IPS-15b (cell line): ENCODE data around the gene ABLIM1.

Experiments
- H3K27me3 ChIP-seq: one replicate; pipeline ENCODE4 v1.6.1; 2013; ENCODE audit warnings: low read length; ENCODE audit not compliant: control insufficient read depth, insufficient read depth
- H3K36me3 ChIP-seq: one replicate; pipeline ENCODE4 v1.6.1; 2013; ENCODE audit warnings: low read length; ENCODE audit not compliant: control insufficient read depth, insufficient read depth
- H3K4me1 ChIP-seq: one replicate; pipeline ENCODE4 v1.6.1; 2013; ENCODE audit warnings: mild to moderate bottlenecking, low read length; ENCODE audit not compliant: control insufficient read depth, insufficient read depth
- H3K4me3 ChIP-seq: one replicate; pipeline ENCODE4 v1.5.1; 2013; ENCODE audit warnings: low read depth, low read length
- H3K9ac ChIP-seq: one replicate; pipeline ENCODE4 v1.6.1; 2013; ENCODE audit warnings: low read depth, mild to moderate bottlenecking, low read length
- H3K9me3 ChIP-seq: one replicate; pipeline ENCODE4 v1.6.1; 2013; ENCODE audit warnings: mild to moderate bottlenecking, low read length; ENCODE audit not compliant: control insufficient read depth, insufficient read depth

The ABLIM1 gene

DNA sequence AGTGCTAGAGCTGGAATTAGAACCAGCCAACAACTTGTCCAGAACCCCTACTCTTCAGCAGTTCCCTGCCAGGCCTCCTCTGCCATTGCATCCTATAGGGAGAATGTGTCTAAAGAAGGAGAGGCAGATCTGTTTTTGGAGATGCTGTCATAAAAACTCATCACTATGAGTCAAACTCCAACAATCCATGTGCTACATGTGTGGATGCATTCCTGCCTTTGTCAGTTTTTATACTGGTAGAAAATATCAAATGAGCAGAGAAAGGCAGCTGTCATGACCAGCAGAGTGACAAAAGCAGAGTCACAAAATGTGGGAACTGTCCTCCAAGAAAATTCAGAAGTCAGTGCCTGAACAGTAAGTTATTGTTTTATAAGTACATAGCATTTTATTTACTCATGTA is 93.0 kb downstream of the ABLIM1 start:
- H3K4me1 ChIP-seq = no peaks in the 10 kb centered on the region
- no peak overlapping the region for H3K9ac ChIP-seq
- no peak overlapping the region for H3K4me3 ChIP-seq
- H3K27me3 ChIP-seq = no peaks in the 10 kb centered on the region
- no peaks in the 10 kb centered on the region for H3K36me3 ChIP-seq
- H3K9me3 ChIP-seq = no peaks in the 10 kb centered on the region

DNA sequence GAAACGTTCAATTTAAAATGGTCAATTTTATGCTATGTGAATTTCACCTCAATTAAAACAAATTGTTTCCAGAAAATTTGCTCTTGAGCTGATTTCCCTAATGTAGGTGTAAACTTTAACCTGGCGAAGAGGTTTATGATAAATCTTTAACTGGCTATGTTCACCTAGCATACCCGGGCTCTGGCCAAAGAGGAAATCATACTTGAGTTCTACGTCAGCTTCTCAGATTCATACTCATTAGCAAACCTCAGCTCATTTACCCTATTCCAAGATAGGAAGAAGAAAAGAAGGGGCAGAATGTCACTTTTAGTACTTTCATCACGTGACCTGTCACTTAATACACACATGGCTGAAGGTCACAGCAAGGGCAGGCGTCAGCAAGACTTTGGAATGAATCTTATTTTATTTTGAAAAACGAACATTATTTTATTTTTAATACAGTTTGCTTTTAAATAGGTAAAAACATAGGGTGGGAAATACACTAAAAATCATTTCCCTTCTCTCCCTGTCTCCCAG is 97.0 kb downstream of the ABLIM1 start:
- Histone ChIP-seq H3K9ac (no peak overlapping the region), H3K9me3 (no peaks in the 10 kb centered on the region), H3K4me1 (no peaks in the 10 kb centered on the region), H3K27me3 (no peaks in the 10 kb centered on the region), H3K36me3 (no peaks in the 10 kb centered on the region), H3K4me3 (no peak overlapping the region)

- Histone ChIP-seq H3K27me3 (no peaks in the 10 kb centered on the region), H3K9ac (no peak overlapping the region), H3K4me1 (no peaks in the 10 kb centered on the region), H3K9me3 (no peaks in the 10 kb centered on the region), H3K4me3 (no peak overlapping the region), H3K36me3 (no peaks in the 10 kb centered on the region)
Measured at GRCh38 chr10:114560144-114560543, 97.9 kb downstream of the ABLIM1 start.

DNA sequence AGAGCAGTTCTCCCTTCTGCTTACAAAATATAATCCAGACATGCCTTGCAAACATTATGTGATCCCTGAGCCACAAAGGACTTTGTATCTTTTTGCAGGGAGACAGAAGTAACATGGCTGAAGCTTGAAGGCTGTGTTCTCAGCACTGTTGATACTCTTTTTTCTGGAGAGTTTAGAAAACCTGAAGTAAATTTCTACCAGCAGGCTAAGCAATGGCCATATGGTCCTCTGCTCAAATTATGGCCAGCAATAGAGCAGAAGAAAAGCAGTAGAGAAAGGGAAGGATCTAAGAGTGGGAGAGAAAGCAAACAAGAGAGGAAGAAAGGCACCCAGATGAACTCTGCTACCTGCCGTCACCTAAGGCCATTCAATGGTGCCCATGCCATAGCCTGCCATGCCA is 98.4 kb downstream of the ABLIM1 start:
- no peak overlapping the region for H3K9ac ChIP-seq
- H3K4me1 ChIP-seq = no peaks in the 10 kb centered on the region
- H3K4me3 ChIP-seq = no peak overlapping the region
- H3K36me3 ChIP-seq = no peaks in the 10 kb centered on the region
- H3K9me3 ChIP-seq = no peaks in the 10 kb centered on the region
- no peaks in the 10 kb centered on the region for H3K27me3 ChIP-seq

DNA sequence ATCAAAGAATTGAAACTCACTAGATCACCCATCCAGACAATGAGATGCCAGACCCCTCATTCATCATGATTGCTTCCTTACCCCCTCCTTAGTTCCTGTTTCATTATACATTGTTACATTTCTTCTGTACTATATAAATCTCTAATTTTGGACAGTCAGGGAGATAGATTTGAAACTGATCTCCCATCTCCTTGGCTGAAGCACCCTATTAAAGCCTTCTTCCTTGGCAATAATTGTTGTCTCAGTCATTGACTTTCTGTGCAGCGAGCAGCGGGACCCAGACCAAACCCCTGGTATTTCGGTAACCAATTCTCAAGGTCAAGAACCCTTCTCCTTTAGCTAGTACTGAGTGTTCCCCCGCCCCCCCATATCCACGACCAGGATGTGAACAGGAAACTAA is 100.2 kb downstream of the ABLIM1 start:
- Histone ChIP-seq H3K4me3 (no peak overlapping the region), H3K36me3 (no peaks in the 10 kb centered on the region), H3K4me1 (no peaks in the 10 kb centered on the region), H3K27me3 (no peaks in the 10 kb centered on the region), H3K9ac (no peak overlapping the region), H3K9me3 (no peaks in the 10 kb centered on the region)

DNA sequence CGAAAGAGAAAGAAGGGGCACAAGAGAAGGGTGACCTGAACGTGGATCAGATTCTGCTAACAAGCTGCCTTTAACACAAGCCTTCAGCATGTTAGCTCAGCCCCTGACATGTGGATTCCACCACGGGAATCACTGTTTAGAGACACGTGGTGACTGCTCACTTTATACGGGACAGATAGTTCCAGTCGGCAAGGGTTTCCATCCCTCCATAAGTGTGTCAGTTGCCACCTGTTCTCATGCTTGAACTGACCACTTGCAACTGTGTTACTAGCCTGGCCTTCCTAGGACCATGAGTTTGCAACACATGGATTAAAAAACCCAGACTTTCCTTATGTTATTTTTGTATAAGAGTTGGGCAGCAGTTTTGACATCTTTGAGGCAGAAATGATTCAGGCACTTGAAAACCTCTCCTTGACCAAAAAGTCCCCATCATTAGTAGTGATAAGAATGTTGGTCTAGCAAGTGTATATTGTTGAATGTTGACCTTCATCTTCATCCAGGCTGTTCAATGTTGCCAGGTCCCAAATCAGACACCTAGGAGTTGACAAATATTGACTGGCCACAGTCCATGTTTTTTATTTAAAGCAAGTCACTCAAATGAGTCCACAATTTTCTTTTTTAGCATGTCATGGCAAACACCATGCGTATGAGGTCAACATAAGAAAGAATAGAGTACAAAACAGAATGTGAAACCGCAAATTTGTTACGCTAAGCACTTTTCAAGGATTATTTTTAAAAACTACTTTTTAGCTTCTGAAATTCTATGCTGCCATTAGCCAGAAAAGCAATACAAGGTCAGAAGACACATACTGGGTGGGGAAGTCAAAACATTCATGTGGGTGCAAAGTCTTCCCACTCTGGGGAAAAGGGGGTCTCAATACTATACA is 101.6 kb downstream of the ABLIM1 start:
- Histone ChIP-seq H3K27me3 (no peaks in the 10 kb centered on the region), H3K4me3 (no peak overlapping the region), H3K9me3 (no peaks in the 10 kb centered on the region), H3K4me1 (no peaks in the 10 kb centered on the region), H3K36me3 (no peaks in the 10 kb centered on the region), H3K9ac (no peak overlapping the region)

DNA sequence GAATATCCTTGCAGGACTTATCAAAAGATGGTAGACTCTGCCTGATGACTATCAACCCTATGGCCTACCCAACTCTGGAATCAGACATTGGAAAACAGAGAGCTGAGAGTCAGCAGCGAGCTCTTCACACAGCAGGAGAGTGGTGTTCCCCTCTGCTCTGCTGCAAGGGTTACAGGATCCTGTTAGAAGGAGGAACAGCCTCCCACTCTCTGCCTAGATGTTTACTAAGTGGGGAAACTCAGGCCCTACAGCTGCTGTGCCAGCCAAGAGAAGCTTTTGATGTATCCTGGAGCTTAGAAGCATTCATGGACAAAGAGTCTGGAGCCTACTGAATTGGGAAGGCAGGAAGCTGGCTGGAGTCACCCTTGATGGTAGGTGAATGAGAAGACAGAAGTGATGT is 104.6 kb downstream of the ABLIM1 start:
- no peaks in the 10 kb centered on the region for H3K4me1 ChIP-seq
- no peak overlapping the region for H3K9ac ChIP-seq
- H3K27me3 ChIP-seq = no peaks in the 10 kb centered on the region
- H3K9me3 ChIP-seq = no peaks in the 10 kb centered on the region
- H3K36me3 ChIP-seq = no peaks in the 10 kb centered on the region
- no peak overlapping the region for H3K4me3 ChIP-seq

- no peaks in the 10 kb centered on the region for H3K9me3 ChIP-seq
- H3K4me3 ChIP-seq = no peak overlapping the region
- H3K9ac ChIP-seq = no peak overlapping the region
- no peaks in the 10 kb centered on the region for H3K4me1 ChIP-seq
- H3K27me3 ChIP-seq = no peaks in the 10 kb centered on the region
- H3K36me3 ChIP-seq = no peaks in the 10 kb centered on the region
Measured at GRCh38 chr10:114552050-114552449, 106.0 kb downstream of the ABLIM1 start.

GRCh38 chr10:114551636-114551972 is 106.5 kb downstream of the ABLIM1 start:
- Histone ChIP-seq H3K4me3 (no peak overlapping the region), H3K9me3 (no peaks in the 10 kb centered on the region), H3K27me3 (no peaks in the 10 kb centered on the region), H3K36me3 (no peaks in the 10 kb centered on the region), H3K9ac (no peak overlapping the region), H3K4me1 (no peaks in the 10 kb centered on the region)

DNA sequence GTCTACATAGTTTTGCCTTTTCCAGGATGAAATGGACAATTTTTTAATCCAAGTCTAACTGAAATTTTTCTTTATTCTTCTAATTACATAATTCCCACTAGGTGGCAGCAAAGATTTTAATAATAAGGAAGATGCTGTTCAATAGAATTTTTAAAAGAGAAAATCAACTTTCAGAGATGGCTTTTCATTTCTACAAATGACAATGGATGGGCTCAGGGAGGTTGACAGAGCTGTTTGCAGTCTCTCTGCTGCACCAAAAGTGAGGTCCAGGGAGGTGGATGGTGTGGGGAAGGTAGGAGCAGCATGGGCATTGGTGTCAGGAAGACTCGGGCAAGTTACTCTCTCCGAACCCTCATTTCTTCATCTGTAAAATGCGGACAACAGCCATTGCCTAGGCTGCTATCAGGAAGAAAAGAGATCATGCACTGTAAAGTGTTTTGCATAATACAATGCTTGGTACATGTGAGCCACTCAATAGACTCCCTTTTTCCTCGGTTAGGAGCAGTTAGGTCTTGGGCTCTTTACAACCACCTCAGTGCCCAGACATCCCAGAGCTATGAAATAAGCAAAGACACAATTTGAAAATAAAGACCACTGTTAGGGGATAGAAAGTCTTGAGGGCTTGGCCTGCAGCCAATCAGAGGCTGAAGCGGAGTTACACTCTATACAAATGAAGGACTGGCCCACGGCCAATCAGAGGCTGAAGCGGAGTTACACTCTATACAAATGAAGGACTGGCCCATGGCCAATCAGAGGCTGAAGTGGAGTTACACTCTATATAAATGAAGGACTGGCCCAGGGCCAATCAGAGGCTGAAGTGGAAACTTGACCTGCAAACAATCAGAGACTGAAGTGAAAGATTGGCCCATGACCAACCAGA is 107.1 kb downstream of the ABLIM1 start:
- H3K4me3 ChIP-seq = no peak overlapping the region
- H3K4me1 ChIP-seq = no peaks in the 10 kb centered on the region
- H3K9me3 ChIP-seq = no peaks in the 10 kb centered on the region
- H3K36me3 ChIP-seq = no peaks in the 10 kb centered on the region
- no peaks in the 10 kb centered on the region for H3K27me3 ChIP-seq
- H3K9ac ChIP-seq = no peak overlapping the region

DNA sequence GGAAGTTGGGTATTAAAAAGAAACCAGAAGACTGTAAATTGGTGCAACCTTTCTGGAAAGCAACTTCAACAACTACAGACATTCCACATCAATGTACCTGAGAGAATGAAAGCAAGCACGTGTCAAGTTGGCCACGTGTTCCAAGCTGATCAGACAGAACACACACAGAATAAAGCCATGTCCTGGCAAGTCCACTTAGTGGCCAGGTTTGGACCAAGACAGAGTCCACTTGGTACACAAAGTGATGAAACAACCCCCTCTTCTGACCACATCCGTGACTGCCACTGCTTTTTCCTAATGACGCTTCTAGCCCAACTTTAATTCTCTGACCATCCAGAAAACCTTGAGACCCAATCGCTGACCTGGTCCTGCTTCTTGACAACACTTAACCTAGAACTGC is 109.4 kb downstream of the ABLIM1 start:
- Histone ChIP-seq H3K4me1 (no peaks in the 10 kb centered on the region), H3K27me3 (no peaks in the 10 kb centered on the region), H3K9ac (no peak overlapping the region), H3K4me3 (no peak overlapping the region), H3K36me3 (no peaks in the 10 kb centered on the region), H3K9me3 (no peaks in the 10 kb centered on the region)

DNA sequence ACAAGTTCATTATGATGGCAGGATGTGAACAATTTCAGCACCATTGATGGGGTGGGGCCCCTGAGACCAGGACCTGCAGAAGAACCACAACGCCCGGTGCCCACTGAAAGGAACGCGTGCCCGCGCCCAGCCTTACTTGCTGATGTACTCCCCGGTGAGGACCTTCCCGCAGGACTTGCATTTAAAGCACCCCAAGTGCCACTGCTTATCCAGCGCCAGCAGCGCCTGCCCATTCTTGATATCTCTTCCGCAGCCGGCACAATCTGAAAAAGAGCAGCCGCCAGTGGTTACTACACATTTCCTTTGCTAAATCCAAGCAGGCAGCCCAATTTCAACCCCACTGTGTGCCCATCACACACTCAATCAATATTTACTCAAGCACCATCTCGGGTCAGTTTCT is 110.6 kb downstream of the ABLIM1 start:
- H3K4me3 ChIP-seq = no peak overlapping the region
- H3K4me1 ChIP-seq = no peaks in the 10 kb centered on the region
- no peak overlapping the region for H3K9ac ChIP-seq
- no peaks in the 10 kb centered on the region for H3K27me3 ChIP-seq
- no peaks in the 10 kb centered on the region for H3K36me3 ChIP-seq
- no peaks in the 10 kb centered on the region for H3K9me3 ChIP-seq
